Ishikawa (cell line): ENCODE results near the gene RNF11.

Source experiments
- CEBPB ChIP-seq: IDR thresholded peaks from 2 replicates; pipeline ENCODE4 v1.6.1; 2012
- CREB1 ChIP-seq: IDR thresholded peaks from 2 replicates; pipeline ENCODE4 v1.6.1; 2012; ENCODE audit warnings: low read depth
- EGR1 ChIP-seq: IDR thresholded peaks from 2 replicates; pipeline ENCODE4 v1.6.1; 2012
- EP300 ChIP-seq: IDR thresholded peaks from 2 replicates; pipeline ENCODE4 v1.6.1; 2012; ENCODE audit warnings: borderline replicate concordance
- FOXM1 ChIP-seq: IDR thresholded peaks from 2 replicates; pipeline ENCODE4 v1.6.1; 2012; ENCODE audit warnings: low read depth, borderline replicate concordance
- MAX ChIP-seq: IDR thresholded peaks from 2 replicates; pipeline ENCODE4 v1.6.1; 2012
- NFIC ChIP-seq: IDR thresholded peaks from 2 replicates; pipeline ENCODE4 v1.6.1; 2012
- RAD21 ChIP-seq: IDR thresholded peaks from 2 replicates; pipeline ENCODE4 v1.6.1; 2012; ENCODE audit warnings: low read depth
- REST ChIP-seq: IDR thresholded peaks from 2 replicates; pipeline ENCODE4 v1.6.1; 2012; ENCODE audit warnings: low read depth, mild to moderate bottlenecking
- TAF1 ChIP-seq: IDR thresholded peaks from 2 replicates; pipeline ENCODE4 v1.6.1; 2012; ENCODE audit warnings: low read depth, mild to moderate bottlenecking
- TEAD4 ChIP-seq: IDR thresholded peaks from 2 replicates; pipeline ENCODE4 v1.6.1; 2012
- USF1 ChIP-seq: IDR thresholded peaks from 2 replicates; pipeline ENCODE4 v1.6.1; 2012
- ZBTB7A ChIP-seq: IDR thresholded peaks from 2 replicates; pipeline ENCODE4 v1.6.1; 2012; ENCODE audit warnings: low read depth

GRCh38 chr1:51236531-51237350 lies 668 bp downstream of the RNF11 start:
- TF ChIP-seq TAF1 (no peak; the same call in 1 of the 2 replicates), CEBPB (no peak), USF1 (no peak), TEAD4 (no peak), EGR1 (no peak), RAD21 (no peak), MAX (no peak), ZBTB7A (peak; percentile 67), CREB1 (no peak), FOXM1 (no peak), EP300 (no peak), NFIC (no peak), REST (no peak)
